ENCODE results near the gene PACRG. TPM values are rescaled to one million over a fixed set of nuclear protein-coding genes. Genes with fewer than 3 reads are reported as not detected.
A peak's percentile ranks its signal among the peaks of the same experiment; 100 is the strongest.

PACRG gene
- total and polyA plus RNA-seq, 2 experiments from 2014 or later: not detected

GRCh38 chr6:163170294-163170883, 442.6 kb downstream of the PACRG start:
- Histone ChIP-seq H3K9me3 (ENCODE audit: low read depth) (no peaks in the 10 kb centered on the region), H3K9me2 (ENCODE audit: insufficient read depth) (no peaks in the 10 kb centered on the region), H3K4me2 (ENCODE audit: unreplicated experiment) (no peak overlapping the region), H3K4me1 (ENCODE audit: insufficient read depth) (no peaks in the 10 kb centered on the region), H3F3A (ENCODE audit: insufficient read depth) (no peaks in the 10 kb centered on the region), H3K36me3 (ENCODE audit: low read depth) (no peaks in the 10 kb centered on the region), H3K79me2 (ENCODE audit: insufficient read depth) (no peaks in the 10 kb centered on the region), H3K27me3 (replicated peaks; ENCODE audit: insufficient read depth) (no peaks in the 10 kb centered on the region; the same call in 1 of the 2 replicates), H3K4me3 (no peak overlapping the region), H3K9ac (no peak overlapping the region), H3K27ac (no peak overlapping the region), H4K20me1 (ENCODE audit: insufficient read depth) (no peaks in the 10 kb centered on the region), H2AFZ (no peak overlapping the region)
- in situ Hi-C loops (cut with MboI): no loop called here
- WGBS, 2 experiments (ENCODE audit: low coverage in 1 of 2, low lambda C conversion rate in 2 of 2, missing lambda C conversion rate in 2 of 2): 80% methylated on average over 14 of the region's 14 CpGs
- no peak for TF ChIP-seq EZH2 (IDR thresholded peaks at IDR 0.05; ENCODE audit: insufficient read depth, poor library complexity, severe bottlenecking)
- DNase-seq: peak; percentile 18

DNA sequence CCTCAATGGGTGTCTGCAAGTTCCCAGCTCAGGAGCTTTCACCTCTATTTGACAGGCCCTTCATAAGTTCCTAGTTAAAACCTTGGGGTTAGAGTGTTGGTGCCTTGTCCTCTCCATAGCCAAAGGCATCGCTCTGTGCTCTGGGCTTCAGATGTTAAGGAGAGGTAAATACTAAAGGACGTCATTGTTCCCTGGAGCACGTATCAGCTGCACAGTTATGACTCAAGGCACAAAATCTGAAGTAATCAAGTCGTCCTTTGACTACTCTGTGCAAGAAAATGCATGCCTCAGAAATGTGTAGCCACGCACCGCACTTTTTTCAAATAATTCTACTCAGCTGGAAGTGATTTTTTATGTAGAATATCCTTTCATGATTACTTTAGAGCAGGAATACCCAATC, 446.0 kb downstream of the PACRG start:
- Histone ChIP-seq H3K9me2 (ENCODE audit: insufficient read depth) (no peaks in the 10 kb centered on the region), H3K4me2 (ENCODE audit: unreplicated experiment) (no peak overlapping the region), H4K20me1 (ENCODE audit: insufficient read depth) (no peaks in the 10 kb centered on the region), H3K27me3 (replicated peaks; ENCODE audit: insufficient read depth) (no peaks in the 10 kb centered on the region), H2AFZ (no peak overlapping the region), H3K27ac (no peak overlapping the region), H3K4me3 (no peak overlapping the region), H3K36me3 (ENCODE audit: low read depth) (no peaks in the 10 kb centered on the region), H3F3A (ENCODE audit: insufficient read depth) (no peaks in the 10 kb centered on the region), H3K9ac (no peak overlapping the region), H3K9me3 (ENCODE audit: low read depth) (no peaks in the 10 kb centered on the region), H3K79me2 (ENCODE audit: insufficient read depth) (no peaks in the 10 kb centered on the region), H3K4me1 (ENCODE audit: insufficient read depth) (no peaks in the 10 kb centered on the region)
- 75 to 76% methylated on average over 6 of the region's 6 CpGs for WGBS, 2 experiments (ENCODE audit: low coverage in 1 of 2, low lambda C conversion rate in 2 of 2, missing lambda C conversion rate in 2 of 2)
- TF ChIP-seq EZH2 (IDR thresholded peaks at IDR 0.05; ENCODE audit: insufficient read depth, poor library complexity, severe bottlenecking) (no peak), EZH2phosphoT487 (IDR thresholded peaks at IDR 0.05; ENCODE audit: insufficient read depth, low read depth) (no peak)
- DNase-seq: no peak
- in situ Hi-C loops (cut with MboI): no loop called here

- Histone ChIP-seq H3F3A (ENCODE audit: insufficient read depth) (no peaks in the 10 kb centered on the region), H3K27ac (no peak overlapping the region), H4K20me1 (ENCODE audit: insufficient read depth) (no peaks in the 10 kb centered on the region), H2AFZ (no peak overlapping the region), H3K4me2 (ENCODE audit: unreplicated experiment) (no peak overlapping the region), H3K4me1 (ENCODE audit: insufficient read depth) (no peaks in the 10 kb centered on the region), H3K9me3 (ENCODE audit: low read depth) (no peaks in the 10 kb centered on the region), H3K36me3 (ENCODE audit: low read depth) (no peaks in the 10 kb centered on the region), H3K9ac (no peak overlapping the region), H3K79me2 (ENCODE audit: insufficient read depth) (no peaks in the 10 kb centered on the region), H3K9me2 (ENCODE audit: insufficient read depth) (no peaks in the 10 kb centered on the region), H3K4me3 (no peak overlapping the region), H3K27me3 (replicated peaks; ENCODE audit: insufficient read depth) (no peaks in the 10 kb centered on the region)
- in situ Hi-C loops (cut with MboI): loop anchor here (25.0 kb wide), 1 partner anchor 787 kb away; no protein-coding TSS in a partner anchor
- 25 to 31% methylated on average over 3 to 4 of the region's 4 CpGs for WGBS, 2 experiments (ENCODE audit: low coverage in 1 of 2, low lambda C conversion rate in 2 of 2, missing lambda C conversion rate in 2 of 2)
- DNase-seq: no peak
- no peak for TF ChIP-seq EZH2 (IDR thresholded peaks at IDR 0.05; ENCODE audit: insufficient read depth, poor library complexity, severe bottlenecking)
- TF ChIP-seq EZH2phosphoT487 (IDR thresholded peaks at IDR 0.05; ENCODE audit: insufficient read depth, low read depth): no peak
Observed at GRCh38 chr6:163175301-163175700, 447.5 kb downstream of the PACRG start.

DNA sequence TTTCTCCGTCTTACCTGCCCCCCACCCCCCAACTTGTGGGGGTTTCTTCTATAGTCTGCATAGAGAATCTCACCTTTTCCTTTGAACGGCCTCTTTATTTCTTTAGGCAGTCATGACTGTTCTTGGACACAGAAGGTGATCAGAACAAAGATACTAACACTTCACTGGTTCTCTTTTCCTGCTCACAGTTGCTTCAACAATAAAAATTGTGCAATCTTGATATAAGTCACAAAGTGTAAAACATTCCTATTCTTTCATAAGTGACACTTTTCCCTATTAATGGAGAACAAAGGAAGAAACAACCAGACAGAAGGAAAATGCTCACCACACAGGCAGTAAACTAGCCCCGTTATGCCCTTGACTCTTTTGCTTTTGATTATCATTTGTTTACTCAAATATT, 448.3 kb downstream of the PACRG start:
- H3K4me2 ChIP-seq (ENCODE audit: unreplicated experiment): no peak overlapping the region
- no peak overlapping the region for H3K4me3 ChIP-seq
- H3K36me3 ChIP-seq (ENCODE audit: low read depth): no peaks in the 10 kb centered on the region
- no peaks in the 10 kb centered on the region for H3K9me2 ChIP-seq (ENCODE audit: insufficient read depth)
- 58 to 62% methylated on average over 3 of the region's 3 CpGs for WGBS, 2 experiments (ENCODE audit: low coverage in 1 of 2, low lambda C conversion rate in 2 of 2, missing lambda C conversion rate in 2 of 2)
- no peak overlapping the region for H2AFZ ChIP-seq
- H3K27me3 ChIP-seq (replicated peaks; ENCODE audit: insufficient read depth): no peaks in the 10 kb centered on the region
- no peaks in the 10 kb centered on the region for H3K9me3 ChIP-seq (ENCODE audit: low read depth)
- no peak overlapping the region for H3K27ac ChIP-seq
- no peak for TF ChIP-seq EZH2 (IDR thresholded peaks at IDR 0.05; ENCODE audit: insufficient read depth, poor library complexity, severe bottlenecking)
- H3K79me2 ChIP-seq (ENCODE audit: insufficient read depth): no peaks in the 10 kb centered on the region
- no peaks in the 10 kb centered on the region for H4K20me1 ChIP-seq (ENCODE audit: insufficient read depth)
- no peak overlapping the region for H3K9ac ChIP-seq
- no peak for DNase-seq
- H3K4me1 ChIP-seq (ENCODE audit: insufficient read depth): no peaks in the 10 kb centered on the region
- in situ Hi-C loops (cut with MboI): loop anchor here (25.0 kb wide), 1 partner anchor 786 kb away; no protein-coding TSS in a partner anchor
- H3F3A ChIP-seq (ENCODE audit: insufficient read depth): no peaks in the 10 kb centered on the region

DNA sequence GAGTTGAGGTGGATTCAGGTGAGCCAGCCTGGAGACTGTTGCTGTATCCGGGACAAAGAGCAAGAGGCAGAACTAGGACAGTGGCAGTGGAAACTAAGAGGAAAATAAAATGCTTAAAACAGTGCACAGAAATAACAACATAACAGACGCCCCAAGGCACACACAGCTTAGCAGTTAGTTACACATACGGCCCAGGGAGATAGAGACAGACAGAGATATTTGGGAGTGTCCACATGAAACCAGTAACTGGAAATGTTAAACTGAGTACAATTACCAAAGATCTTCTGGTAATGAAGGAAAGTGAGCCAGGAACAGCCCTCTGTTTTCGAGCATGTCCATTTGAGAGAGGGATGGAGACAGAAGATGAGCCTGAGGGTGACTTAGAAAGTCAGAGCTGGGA, 449.2 kb downstream of the PACRG start:
- no peak overlapping the region for H2AFZ ChIP-seq
- no peaks in the 10 kb centered on the region for H3K27me3 ChIP-seq (replicated peaks; ENCODE audit: insufficient read depth)
- no peak overlapping the region for H3K9ac ChIP-seq
- no peak for TF ChIP-seq EZH2 (IDR thresholded peaks at IDR 0.05; ENCODE audit: insufficient read depth, poor library complexity, severe bottlenecking)
- TF ChIP-seq EZH2phosphoT487 (IDR thresholded peaks at IDR 0.05; ENCODE audit: insufficient read depth, low read depth): no peak
- 61 to 65% methylated on average over 4 of the region's 4 CpGs for WGBS, 2 experiments (ENCODE audit: low coverage in 1 of 2, low lambda C conversion rate in 2 of 2, missing lambda C conversion rate in 2 of 2)
- DNase-seq: no peak
- no peaks in the 10 kb centered on the region for H3K79me2 ChIP-seq (ENCODE audit: insufficient read depth)
- no peaks in the 10 kb centered on the region for H3K36me3 ChIP-seq (ENCODE audit: low read depth)
- no peaks in the 10 kb centered on the region for H3K4me1 ChIP-seq (ENCODE audit: insufficient read depth)
- H3K27ac ChIP-seq: no peak overlapping the region
- H3K4me2 ChIP-seq (ENCODE audit: unreplicated experiment): no peak overlapping the region
- no peak overlapping the region for H3K4me3 ChIP-seq
- in situ Hi-C loops (cut with MboI): loop anchor here (25.0 kb wide), 1 partner anchor 785 kb away; no protein-coding TSS in a partner anchor
- H3K9me2 ChIP-seq (ENCODE audit: insufficient read depth): no peaks in the 10 kb centered on the region
- no peaks in the 10 kb centered on the region for H3K9me3 ChIP-seq (ENCODE audit: low read depth)
- no peaks in the 10 kb centered on the region for H4K20me1 ChIP-seq (ENCODE audit: insufficient read depth)
- H3F3A ChIP-seq (ENCODE audit: insufficient read depth): no peaks in the 10 kb centered on the region
